ENCODE measurements around the gene TC2N. TPM values are rescaled to one million over a fixed set of nuclear protein-coding genes. Genes with fewer than 3 reads are reported as not detected.

TC2N gene
- total and polyA plus RNA-seq, 2 of the 4 experiments (the other 2 are of a cell fraction), result 0.03 to 0.18 TPM

GRCh38 chr14:91899806-91900205, 32.5 kb upstream of the TC2N start:
- no peak overlapping the region for H4K5ac ChIP-seq (ENCODE audit: low read depth, low read length)
- no peak overlapping the region for H3K4me3 ChIP-seq (ENCODE audit: insufficient read depth, low read depth, low read length)
- no peak overlapping the region for H4K91ac ChIP-seq (ENCODE audit: insufficient read depth, low read depth, low read length)
- no peak overlapping the region for H4K8ac ChIP-seq (ENCODE audit: low read depth in 2 of 2, low read length in 2 of 2)
- ChIA-PET CTCF (no interaction called here), POLR2A (ENCODE audit: unreplicated experiment) (no interaction called here)
- H2AK9ac ChIP-seq (replicated peaks; ENCODE audit: low read depth, low read length, poor library complexity), result no peak overlapping the region
- ATAC-seq (ENCODE audit: low read depth), result no peak
- H3K36me3 ChIP-seq (ENCODE audit: control insufficient read depth, insufficient read depth, low read length), result peaks cover 2% of the 10 kb centered on the region; the same call in 1 of the 2 replicates
- WGBS, 2 experiments (ENCODE audit: extremely low coverage in 2 of 2, insufficient read length in 1 of 2), result no CpG with 5 or more reads among the region's 4 CpGs
- H2BK20ac ChIP-seq (ENCODE audit: low read depth, low read length), result no peak overlapping the region
- no peak overlapping the region for H2AFZ ChIP-seq (replicated peaks; ENCODE audit: low read length, poor library complexity)
- no TSS peak for BruUV-seq (replicated peaks)
- H3K18ac ChIP-seq (ENCODE audit: low read depth, low read length), result no peak overlapping the region
- intact Hi-C loops (cut with micrococcal nuclease), result no loop called here
- no peak overlapping the region for H3K14ac ChIP-seq (replicated peaks; ENCODE audit: low read depth, low read length)
- no peak overlapping the region for H2BK15ac ChIP-seq (ENCODE audit: low read depth, low read length)
- in situ Hi-C loops (cut with MboI; ENCODE audit: low sequenced_read_pairs), result no loop called here
- DNase-seq, result no peak
- peaks cover 6% of the 10 kb centered on the region; the same call in 1 of the 2 replicates for H3K4me1 ChIP-seq (ENCODE audit: control insufficient read depth, insufficient read depth, low read length)
- no peak overlapping the region for H2AK5ac ChIP-seq (ENCODE audit: low read depth, low read length)
- no peaks in the 10 kb centered on the region for H3K27me3 ChIP-seq (ENCODE audit: control insufficient read depth, insufficient read depth, low read length)
- H3K9me3 ChIP-seq (ENCODE audit: control insufficient read depth, insufficient read depth, low read length), result no peaks in the 10 kb centered on the region
- no peak overlapping the region for H3K27ac ChIP-seq (ENCODE audit: insufficient read depth, low read length)
- no peak overlapping the region for H3K4ac ChIP-seq (ENCODE audit: low read depth, low read length)
- peaks cover 32% of the 10 kb centered on the region for H3K9me1 ChIP-seq (ENCODE audit: insufficient read depth, low read length)
- TF ChIP-seq CTCF (conservative IDR thresholded peaks at IDR 0.05; ENCODE audit: low read depth, low read length) (no peak), MAZ (IDR thresholded peaks at IDR 0.05; ENCODE audit: borderline replicate concordance, low read depth, low read length) (no peak), RFX5 (IDR thresholded peaks at IDR 0.05; ENCODE audit: low read depth, low read length) (no peak), MXI1 (IDR thresholded peaks at IDR 0.05; ENCODE audit: borderline replicate concordance, low read depth, low read length) (no peak), SMC3 (IDR thresholded peaks at IDR 0.05; ENCODE audit: low read depth, low read length) (no peak), CEBPB (IDR thresholded peaks at IDR 0.05; ENCODE audit: low read depth, low read length) (no peak), USF2 (IDR thresholded peaks at IDR 0.05; ENCODE audit: low read depth, low read length) (no peak)
- peaks cover 11 to 46% of the 10 kb centered on the region in 2 experiments for H3K79me1 ChIP-seq (ENCODE audit: low read depth in 1 of 2, low read length in 2 of 2)
- no peak overlapping the region for H3K9ac ChIP-seq (ENCODE audit: low read depth, low read length)
- no peak overlapping the region for H2BK120ac ChIP-seq (ENCODE audit: low read depth, low read length)
- no peak overlapping the region for H3K23ac ChIP-seq (ENCODE audit: low read depth, low read length)
- H3K56ac ChIP-seq (ENCODE audit: extremely low read depth, insufficient read depth, low read length), result no peak overlapping the region
- no peak overlapping the region for H3K4me2 ChIP-seq (ENCODE audit: low read depth, low read length)
- peaks cover 52% of the 10 kb centered on the region for H4K20me1 ChIP-seq (ENCODE audit: insufficient read depth, low read length)
- dilution Hi-C loops (cut with HindIII; ENCODE audit: low sequenced_read_pairs, unreplicated experiment), result no loop called here
- no peak overlapping the region for H2BK5ac ChIP-seq (ENCODE audit: low read depth, low read length, poor library complexity, severe bottlenecking)
